GM12872 (cell line): ENCODE measurements around the gene NBDY.

Experiments used
- TF ChIP-seq, protein P1 (sequence below): IDR thresholded peaks from 3 replicates; pipeline ENCODE4 v1.5.1; 2011; ENCODE audit warnings: low read depth, mild to moderate bottlenecking, low read length, moderate library complexity; ENCODE audit not compliant: insufficient read depth

NBDY gene

DNA sequence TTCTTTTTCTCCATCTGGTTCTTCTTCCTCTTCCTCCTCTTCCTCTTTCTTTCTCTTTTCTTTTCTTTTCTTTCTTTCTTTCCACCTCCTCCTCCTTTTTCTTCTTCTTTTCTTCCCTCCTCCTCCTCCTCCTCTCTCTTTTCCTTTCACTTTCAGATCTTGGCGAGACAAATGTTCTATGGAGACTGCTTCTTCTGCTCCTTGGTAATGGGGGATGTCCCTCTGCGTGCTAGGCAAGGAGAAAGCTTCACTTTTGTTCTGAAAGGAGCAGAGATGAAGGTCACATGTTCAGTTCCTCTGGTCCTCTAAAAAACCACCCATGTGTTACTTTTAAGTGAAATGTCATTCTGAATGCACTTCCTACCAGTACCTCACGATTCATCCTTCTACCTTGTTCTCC is 33.2 kb downstream of the NBDY start:
- TF ChIP-seq, protein P1, sequence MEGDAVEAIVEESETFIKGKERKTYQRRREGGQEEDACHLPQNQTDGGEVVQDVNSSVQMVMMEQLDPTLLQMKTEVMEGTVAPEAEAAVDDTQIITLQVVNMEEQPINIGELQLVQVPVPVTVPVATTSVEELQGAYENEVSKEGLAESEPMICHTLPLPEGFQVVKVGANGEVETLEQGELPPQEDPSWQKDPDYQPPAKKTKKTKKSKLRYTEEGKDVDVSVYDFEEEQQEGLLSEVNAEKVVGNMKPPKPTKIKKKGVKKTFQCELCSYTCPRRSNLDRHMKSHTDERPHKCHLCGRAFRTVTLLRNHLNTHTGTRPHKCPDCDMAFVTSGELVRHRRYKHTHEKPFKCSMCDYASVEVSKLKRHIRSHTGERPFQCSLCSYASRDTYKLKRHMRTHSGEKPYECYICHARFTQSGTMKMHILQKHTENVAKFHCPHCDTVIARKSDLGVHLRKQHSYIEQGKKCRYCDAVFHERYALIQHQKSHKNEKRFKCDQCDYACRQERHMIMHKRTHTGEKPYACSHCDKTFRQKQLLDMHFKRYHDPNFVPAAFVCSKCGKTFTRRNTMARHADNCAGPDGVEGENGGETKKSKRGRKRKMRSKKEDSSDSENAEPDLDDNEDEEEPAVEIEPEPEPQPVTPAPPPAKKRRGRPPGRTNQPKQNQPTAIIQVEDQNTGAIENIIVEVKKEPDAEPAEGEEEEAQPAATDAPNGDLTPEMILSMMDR: no peak

GRCh38 chrX:56762707-56763555 is 33.9 kb downstream of the NBDY start:
- TF ChIP-seq, protein P1: no peak

DNA sequence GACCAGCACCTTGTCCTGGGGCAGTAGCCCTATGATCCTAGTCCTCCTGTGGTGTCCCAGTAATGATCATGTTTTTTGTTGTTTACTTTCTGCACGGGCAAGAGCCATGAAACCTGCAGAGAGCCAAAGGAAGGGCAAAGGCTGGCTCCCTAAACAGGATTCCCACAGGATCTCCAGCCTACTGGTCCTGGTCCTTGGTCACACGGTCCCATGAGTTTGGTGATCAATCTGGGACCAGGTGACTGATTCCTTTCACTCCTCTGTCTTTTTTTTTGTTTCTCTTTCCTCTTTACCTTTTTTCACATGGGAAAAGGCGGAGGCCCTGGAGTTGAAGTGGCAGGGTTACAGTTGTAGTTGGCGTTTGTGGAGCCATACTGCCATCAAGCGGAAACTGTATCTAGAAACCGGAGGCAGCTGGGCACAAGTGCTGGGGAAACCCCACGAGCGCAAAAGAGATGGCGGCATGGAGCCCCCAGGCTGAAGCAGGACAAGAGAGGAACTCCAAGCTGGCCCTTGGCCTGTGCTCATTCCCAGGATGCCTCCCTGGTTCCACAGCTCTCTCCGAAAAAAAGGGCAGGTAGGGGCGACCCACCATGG is 34.6 kb downstream of the NBDY start:
- TF ChIP-seq, protein P1: no peak

GRCh38 chrX:56764153-56764974 is 35.3 kb downstream of the NBDY start:
- TF ChIP-seq, protein P1: peak; percentile 54

- TF ChIP-seq, protein P1: no peak
These were observed 36.1 kb downstream of the NBDY start for GRCh38 chrX:56764975-56765791.

DNA sequence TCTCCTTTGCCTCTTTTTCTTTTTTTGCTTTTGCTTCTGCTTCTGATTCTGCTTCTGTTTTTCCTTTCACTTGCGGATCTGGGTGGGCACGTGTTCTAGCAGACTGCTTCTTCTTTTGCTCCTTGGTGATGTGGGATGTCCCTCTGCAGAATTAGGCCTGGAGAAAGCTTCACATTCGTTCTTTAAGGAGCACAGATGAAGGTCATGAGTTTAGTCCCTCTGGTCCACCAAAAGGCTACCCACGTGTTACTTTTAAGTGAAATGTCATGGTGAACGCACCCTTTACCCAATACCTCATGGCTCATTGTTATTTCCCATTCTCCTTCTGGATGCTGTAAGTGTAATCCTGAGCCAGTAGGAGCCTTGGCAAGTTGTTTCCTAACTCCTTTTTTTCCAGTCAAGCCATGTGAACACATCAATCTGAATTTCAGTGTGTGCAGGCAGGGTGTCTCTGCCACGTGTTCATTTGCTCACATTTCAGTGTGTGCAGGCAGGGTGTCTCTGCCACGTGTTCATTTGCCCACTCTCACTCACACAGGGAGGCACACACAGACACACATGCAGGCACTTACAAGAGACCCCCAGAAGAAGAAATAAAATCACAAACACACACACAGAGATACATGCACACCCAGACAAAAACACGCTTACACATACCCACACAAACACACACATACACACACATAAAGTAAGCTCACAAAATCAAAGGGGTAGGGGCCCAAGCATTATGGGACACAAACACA is 36.9 kb downstream of the NBDY start:
- TF ChIP-seq, protein P1: no peak
